AG04449 (cell line): ENCODE measurements around the gene LRPPRC.

ENCODE experiments used
- CTCF ChIA-PET: fragments of 350-600 bp; formaldehyde crosslinking; extraction: SDS; loops from one replicate; lab custom pipeline; 2021; ENCODE audit warnings: antibody characterized with exemption; lab: Yijun Ruan, JAX
- POLR2A ChIA-PET: fragments of 400-600, 350-600 bp; formaldehyde crosslinking; extraction: SDS; loops from one replicate; lab custom pipeline; 2020; ENCODE audit warnings: antibody characterized with exemption, inconsistent platforms; lab: Yijun Ruan, JAX
- DNase-seq: peaks from one replicate; pipeline ENCODE4 v3.0.0-alpha.2; 2010; ENCODE audit warnings: low read depth, low spot score
- H3K4me3 ChIP-seq: 2 replicates; pipeline ENCODE4 v1.5.1; 2011; ENCODE audit warnings: low read depth, mild to moderate bottlenecking, control low read depth, low read length
- TF ChIP-seq, protein P1 (sequence below): IDR thresholded peaks from one replicate; pipeline ENCODE4 v1.5.1; 2011; ENCODE audit warnings: mild to moderate bottlenecking, moderate library complexity, low read length, control low read depth, inconsistent platforms; ENCODE audit not compliant: insufficient read depth; ENCODE audit errors: missing control alignments

Gene LRPPRC

DNA sequence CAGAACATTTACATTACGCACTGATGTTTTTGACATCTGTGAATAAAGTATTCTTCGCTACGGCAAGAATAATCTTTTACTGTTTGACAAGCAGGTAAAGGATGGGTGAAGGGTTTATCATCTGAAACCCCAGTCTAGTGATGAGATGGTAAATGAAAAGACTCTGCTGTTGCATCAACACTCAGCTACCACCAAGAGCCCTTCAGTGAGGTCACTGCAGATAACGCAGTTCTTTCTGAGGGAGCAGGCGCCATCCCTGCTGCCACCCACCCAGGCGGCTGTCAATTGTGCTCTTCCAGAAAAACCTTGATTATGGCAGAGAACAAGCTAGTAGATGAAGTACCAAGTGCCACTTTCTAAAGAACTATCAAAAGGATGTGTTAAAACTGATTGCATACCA lies 98.3 kb downstream of the LRPPRC start:
- DNase-seq = no peak
- ChIA-PET CTCF (interaction anchor here (0.6 to 1.4 kb wide), 2 partner anchors 9 to 20 kb away, joined by 3 to 5 read pairs; no protein-coding TSS in a partner anchor), POLR2A (no interaction called here)
- H3K4me3 ChIP-seq = no peak overlapping the region
- TF ChIP-seq, protein P1, sequence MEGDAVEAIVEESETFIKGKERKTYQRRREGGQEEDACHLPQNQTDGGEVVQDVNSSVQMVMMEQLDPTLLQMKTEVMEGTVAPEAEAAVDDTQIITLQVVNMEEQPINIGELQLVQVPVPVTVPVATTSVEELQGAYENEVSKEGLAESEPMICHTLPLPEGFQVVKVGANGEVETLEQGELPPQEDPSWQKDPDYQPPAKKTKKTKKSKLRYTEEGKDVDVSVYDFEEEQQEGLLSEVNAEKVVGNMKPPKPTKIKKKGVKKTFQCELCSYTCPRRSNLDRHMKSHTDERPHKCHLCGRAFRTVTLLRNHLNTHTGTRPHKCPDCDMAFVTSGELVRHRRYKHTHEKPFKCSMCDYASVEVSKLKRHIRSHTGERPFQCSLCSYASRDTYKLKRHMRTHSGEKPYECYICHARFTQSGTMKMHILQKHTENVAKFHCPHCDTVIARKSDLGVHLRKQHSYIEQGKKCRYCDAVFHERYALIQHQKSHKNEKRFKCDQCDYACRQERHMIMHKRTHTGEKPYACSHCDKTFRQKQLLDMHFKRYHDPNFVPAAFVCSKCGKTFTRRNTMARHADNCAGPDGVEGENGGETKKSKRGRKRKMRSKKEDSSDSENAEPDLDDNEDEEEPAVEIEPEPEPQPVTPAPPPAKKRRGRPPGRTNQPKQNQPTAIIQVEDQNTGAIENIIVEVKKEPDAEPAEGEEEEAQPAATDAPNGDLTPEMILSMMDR = no peak

DNA sequence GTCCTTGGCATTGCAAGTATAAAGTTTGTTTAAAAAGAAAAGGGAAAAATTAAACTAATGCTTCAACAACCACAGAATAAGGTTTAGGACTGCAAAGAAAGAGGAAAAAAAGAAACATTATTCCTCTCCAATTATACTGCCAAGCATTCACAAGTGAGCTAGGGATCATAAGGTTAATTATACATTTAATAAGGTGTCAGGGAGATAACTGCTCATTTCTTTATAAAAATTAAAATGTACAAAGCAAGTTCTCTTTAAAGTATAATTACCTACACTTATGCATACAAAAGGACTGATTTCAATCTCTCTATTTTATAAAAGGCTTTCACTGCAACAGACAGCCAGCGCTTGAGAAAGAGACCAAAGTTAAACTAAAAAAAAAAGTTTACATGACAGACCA lies 98.9 kb downstream of the LRPPRC start:
- TF ChIP-seq, protein P1 = no peak
- no peak overlapping the region for H3K4me3 ChIP-seq
- ChIA-PET POLR2A (no interaction called here), CTCF (interaction anchor here (0.6 kb wide), 1 partner anchor 9 kb away, joined by 3 read pairs; no protein-coding TSS in a partner anchor)
- no peak for DNase-seq

DNA sequence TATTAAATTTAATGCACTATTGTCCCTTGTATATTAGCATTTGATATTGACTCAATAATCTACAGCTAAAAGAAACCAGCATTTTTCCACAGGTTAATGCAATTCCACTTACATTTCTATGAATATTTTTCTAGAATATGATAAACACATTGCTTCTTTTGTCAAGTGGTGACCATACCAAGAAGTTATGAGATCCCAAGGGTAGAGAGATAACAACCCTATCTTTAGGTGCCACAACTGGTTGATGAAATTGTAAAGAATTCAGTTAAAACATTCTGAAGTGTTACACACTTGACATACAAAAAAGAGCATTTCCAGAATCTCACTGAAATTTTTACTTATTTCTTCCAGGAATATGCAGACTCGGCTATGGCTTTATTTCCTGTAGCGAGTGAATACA lies 101.0 kb downstream of the LRPPRC start:
- no peak overlapping the region for H3K4me3 ChIP-seq
- ChIA-PET CTCF (interaction anchor here (3.6 kb wide), 1 partner anchor 17 kb away, joined by 13 read pairs; no protein-coding TSS in a partner anchor), POLR2A (no interaction called here)
- no peak for DNase-seq
- TF ChIP-seq, protein P1 = no peak

DNA sequence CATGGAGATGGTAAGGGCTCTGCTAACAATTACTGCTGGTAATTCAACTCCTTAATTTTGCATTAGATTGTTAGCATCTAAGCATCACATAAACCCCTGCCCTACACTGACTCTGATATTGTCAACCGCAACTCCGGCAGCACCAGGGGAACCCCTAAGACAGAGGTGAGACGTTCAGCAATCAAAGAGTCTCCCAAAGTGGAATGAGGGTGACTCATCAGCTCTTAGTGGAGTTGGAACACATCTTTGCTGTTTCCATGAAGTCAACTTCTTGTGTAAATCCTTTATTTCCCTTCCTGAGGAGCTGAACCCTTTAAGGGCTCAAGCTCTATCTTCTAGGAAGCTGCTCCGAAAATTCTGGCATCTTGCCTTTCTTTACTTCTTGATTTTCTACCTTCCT lies 104.9 kb downstream of the LRPPRC start:
- CTCF ChIA-PET = interaction anchor here (1.3 kb wide), 1 partner anchor 11 kb away, joined by 3 read pairs; no protein-coding TSS in a partner anchor

DNA sequence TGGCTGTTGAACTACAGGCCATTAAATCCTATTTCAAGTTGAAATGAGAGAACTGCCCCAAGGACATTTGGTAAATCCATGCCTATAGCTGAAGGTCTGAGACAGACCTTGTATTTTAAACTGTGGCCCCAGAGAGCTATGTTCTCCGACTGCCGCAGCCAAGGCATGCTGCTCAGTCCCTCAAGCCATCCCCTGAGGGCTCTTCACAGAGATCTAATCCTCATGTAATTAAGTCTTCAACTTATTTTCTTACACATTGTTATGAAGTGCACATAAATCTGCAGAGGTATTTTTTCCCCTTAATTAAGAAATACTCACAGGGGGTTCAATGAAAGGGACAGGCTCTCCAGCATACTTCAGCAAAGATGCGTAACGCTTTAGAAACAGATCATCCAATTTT lies 106.4 kb downstream of the LRPPRC start:
- ChIA-PET POLR2A (no interaction called here), CTCF (no interaction called here)
- TF ChIP-seq, protein P1 = no peak
- no peak overlapping the region for H3K4me3 ChIP-seq
- no peak for DNase-seq

More for the DNA sequence above, 104.9 kb downstream of the LRPPRC start:
- TF ChIP-seq, protein P1 = no peak
- POLR2A ChIA-PET = no interaction called here
- no peak overlapping the region for H3K4me3 ChIP-seq
- no peak for DNase-seq

DNA sequence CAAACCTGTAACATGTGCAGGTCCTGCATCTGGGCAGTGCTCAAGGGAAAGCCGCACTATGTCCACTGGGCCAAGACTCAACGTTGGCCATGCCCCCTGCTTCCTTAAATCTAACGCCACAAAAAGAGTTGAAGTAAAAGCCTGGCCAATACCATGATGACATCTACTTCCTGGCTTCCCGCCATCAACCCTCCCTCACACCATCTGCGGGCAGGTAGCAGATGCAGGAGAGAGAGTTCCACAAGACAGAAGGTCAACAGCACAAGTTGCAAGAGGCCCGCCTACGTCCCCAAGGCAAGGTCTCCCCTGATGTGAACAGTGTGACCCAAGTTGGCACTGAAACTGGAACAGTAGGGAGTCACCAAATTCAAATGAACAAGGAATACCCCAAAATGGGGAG lies 108.6 kb downstream of the LRPPRC start:
- ChIA-PET CTCF (no interaction called here), POLR2A (no interaction called here)
- TF ChIP-seq, protein P1 = no peak
- DNase-seq = no peak
- H3K4me3 ChIP-seq = no peak overlapping the region
